HL-60 (cell line): ENCODE data around the gene SHROOM3.

Source experiments
- CTCF ChIP-seq: IDR thresholded peaks from one replicate; pipeline ENCODE4 v1.5.1; 2011; ENCODE audit warnings: low read length, control low read depth, inconsistent platforms; ENCODE audit not compliant: insufficient read depth
- POLR2AphosphoS5 ChIP-seq: IDR thresholded peaks from 2 replicates; pipeline ENCODE4 v1.6.1; 2012; ENCODE audit warnings: low read depth
- REST ChIP-seq: IDR thresholded peaks from 2 replicates; pipeline ENCODE4 v1.6.1; 2012; ENCODE audit warnings: low read depth; ENCODE audit not compliant: insufficient replicate concordance
- SPI1 ChIP-seq: IDR thresholded peaks from 2 replicates; pipeline ENCODE4 v1.6.1; 2012; ENCODE audit warnings: low read depth, mild to moderate bottlenecking, borderline replicate concordance

- TF ChIP-seq CTCF (no peak), POLR2AphosphoS5 (no peak), REST (no peak), SPI1 (no peak)
Measured at GRCh38 chr4:76666944-76667532, 232.0 kb downstream of the SHROOM3 start.
